ENCODE results near the gene ORMDL1.
"Not testable (repeated sequence)": the region's sequence is repeated elsewhere in the genome, so short reads cannot be mapped to it uniquely, and the experiment has no call there.

The ORMDL1 gene

GRCh38 chr2:189770590-189771322, 13.4 kb downstream of the ORMDL1 start:
- no peak for DNase-seq

DNA sequence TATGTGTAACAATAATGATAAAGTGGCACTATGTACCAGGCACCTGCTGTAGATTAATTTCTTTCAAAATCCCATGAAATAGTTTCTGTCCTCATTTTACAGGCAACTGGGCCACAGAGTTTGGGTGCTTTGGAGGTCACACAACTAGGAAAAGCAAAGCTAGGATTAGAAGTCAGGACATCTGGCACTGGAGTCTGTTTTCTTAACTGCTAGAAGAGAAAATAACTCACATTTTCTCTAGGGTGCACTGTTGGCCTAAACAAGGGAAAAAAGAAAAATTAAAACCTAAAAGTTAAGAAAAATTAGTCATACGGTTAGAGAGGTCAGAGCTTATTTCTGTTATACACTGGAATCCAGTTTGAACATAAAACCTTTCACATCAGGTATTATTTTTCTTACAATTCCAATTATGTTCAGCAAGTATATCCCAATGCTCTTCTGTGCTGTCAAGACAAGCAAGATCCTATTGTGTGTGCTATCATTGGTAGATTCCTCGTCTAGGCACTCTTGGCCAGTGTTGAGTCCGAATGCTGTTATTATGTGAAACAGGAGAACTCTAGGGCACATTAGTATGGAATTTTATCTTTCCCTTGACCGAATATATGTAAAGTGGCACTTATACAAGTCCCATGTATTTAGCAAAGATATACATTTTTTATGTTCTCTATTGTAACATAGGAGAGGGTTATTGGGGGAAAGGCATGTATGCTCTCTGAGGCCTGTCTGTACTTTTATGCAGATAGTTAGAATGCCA, 20.1 kb downstream of the ORMDL1 start:
- DNase-seq: peak; percentile 96

GRCh38 chr2:189762551-189763298, 21.4 kb downstream of the ORMDL1 start, which contains the start of gene OSGEPL1:
TSS of gene OSGEPL1 (minus strand) at chr2:189762792. CDS start at chr2:189761640, 1,152 bp downstream.
- peak; percentile 98 for DNase-seq

DNA sequence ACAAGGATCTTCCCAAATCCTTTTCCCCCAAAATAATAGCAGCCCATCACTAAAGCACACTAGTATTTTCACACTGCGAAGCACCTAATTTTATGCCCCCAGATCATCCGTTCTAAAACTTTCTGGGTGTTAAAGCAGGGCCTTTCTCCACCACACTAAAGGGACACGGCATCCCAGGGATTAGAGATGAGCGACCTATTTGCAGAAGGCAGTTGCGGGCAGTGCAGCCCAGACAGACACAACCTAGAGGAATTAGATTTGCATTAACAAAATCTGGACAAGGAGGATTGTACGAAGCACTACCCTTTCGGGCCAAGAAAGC, 21.9 kb downstream of the ORMDL1 start:
- no peak for DNase-seq

- DNase-seq: not testable (repeated sequence)
These were observed 24.0 kb downstream of the ORMDL1 start for GRCh38 chr2:189760154-189760553.

GRCh38 chr2:189756311-189756952, 27.7 kb downstream of the ORMDL1 start:
- no peak for DNase-seq

GRCh38 chr2:189751080-189751658, 33.0 kb downstream of the ORMDL1 start:
- peak; percentile 80 for DNase-seq

DNA sequence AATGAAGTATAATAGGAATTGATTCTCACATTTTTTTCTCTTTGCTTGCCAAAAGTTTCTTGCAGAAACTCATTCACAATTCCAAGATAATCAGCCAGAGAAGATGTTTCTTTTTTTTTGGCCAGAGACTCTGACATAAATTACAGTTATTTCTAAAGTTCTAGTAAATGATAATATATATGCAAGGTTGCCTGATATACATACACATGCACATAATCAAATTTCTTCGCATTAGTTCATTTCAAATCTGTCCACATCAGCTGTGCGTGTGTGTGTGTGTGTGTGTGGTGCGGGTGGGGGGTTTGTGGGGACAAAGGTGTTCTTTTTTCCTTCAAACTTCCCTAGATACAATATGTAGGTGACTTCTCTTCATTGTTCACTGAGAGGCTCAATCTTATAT, 54.7 kb downstream of the ORMDL1 start:
- DNase-seq: no peak

GRCh38 chr2:189726849-189727248, 57.3 kb downstream of the ORMDL1 start:
- no peak for DNase-seq

DNA sequence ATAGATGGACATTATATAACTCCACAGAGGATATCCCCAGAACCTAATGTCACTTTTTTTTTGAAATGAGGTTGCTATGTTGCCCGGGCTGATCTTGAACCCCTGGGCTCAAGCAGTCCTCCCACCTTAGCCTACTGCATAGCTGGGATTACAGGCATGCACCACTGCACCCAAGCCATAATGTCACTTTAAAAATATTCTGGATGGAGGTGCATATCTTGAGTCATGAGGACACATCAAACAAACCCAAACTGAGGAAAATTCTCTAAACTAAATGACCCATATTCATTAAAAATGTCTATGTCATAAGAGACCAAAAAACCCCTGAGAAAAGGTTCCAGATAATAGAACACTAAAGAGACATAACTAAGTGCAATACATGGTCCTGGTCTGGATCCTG, 57.9 kb downstream of the ORMDL1 start:
- no peak for DNase-seq

- DNase-seq: no peak
These were observed 60.9 kb downstream of the ORMDL1 start for GRCh38 chr2:189723192-189723591.

All from NCI-H82 (cell line).